Ascending aorta (tissue), 2 donors: ENCODE results near the gene CNTN1. TPM values are rescaled to one million over a fixed set of nuclear protein-coding genes. Genes with fewer than 3 reads are reported as not detected.

Experiments used
- DNase-seq, 2 donors: peaks; one replicate each; pipeline ENCODE4 v3.0.0-alpha.2; 2019; ENCODE audit warnings: low spot score in 2 of 2
- H3K27ac ChIP-seq, 2 donors: fragments of 200-600 bp; sonication (generic); one replicate each; pipeline ENCODE4 v1.5.1; 2016 to 2017; ENCODE audit warnings: mild to moderate bottlenecking in 1 of 2
- H3K27me3 ChIP-seq: fragments of 200-600 bp; sonication (generic); one replicate; pipeline ENCODE4 v1.5.1; 2017
- H3K36me3 ChIP-seq, 2 donors: fragments of 200-600 bp; sonication (generic); one replicate each; pipeline ENCODE4 v1.5.1; 2016
- H3K4me1 ChIP-seq, 2 donors: fragments of 200-600 bp; sonication (generic); one replicate each; pipeline ENCODE4 v1.5.1; 2016 to 2017; ENCODE audit warnings: mild to moderate bottlenecking in 1 of 2
- H3K4me3 ChIP-seq, 2 donors: fragments of 200-600 bp; sonication (generic); one replicate each; pipeline ENCODE4 v1.5.1; 2016 to 2017; ENCODE audit warnings: mild to moderate bottlenecking in 1 of 2
- H3K9me3 ChIP-seq, 2 donors: fragments of 200-600 bp; sonication (generic); one replicate each; pipeline ENCODE4 v1.5.1; 2016
- CTCF ChIP-seq, 3 experiments: fragments of 200-600 bp in 2 of 3; fragments of 450-650 bp in 1 of 3; sonication (generic) in 2 of 3; IDR thresholded peaks; one replicate each; pipeline ENCODE4 v1.5.1; 2016 to 2019; ENCODE audit warnings: antibody characterized with exemption in 3 of 3, mild to moderate bottlenecking in 1 of 3, moderate library complexity in 1 of 3
- intact Hi-C: fragments of 100-400 bp; cut with DNase I; formaldehyde crosslinking; loops from one replicate; pipeline ENCODE4 v1.15.1; 2023
- total RNA-seq: library from RNA; depleted of rRNA; stranded (reverse); fragments of >200 nt; gene quantifications from one replicate; pipeline ENCODE4 v1.1.0, GENCODE V29; 2016

Gene CNTN1
- total RNA-seq, 1 donor from 2014 or later: 0.75 TPM

- no peak for DNase-seq
- Histone ChIP-seq H3K27me3 (no peaks in the 10 kb centered on the region), H3K27ac (no peak overlapping the region), H3K9me3 (no peaks in the 10 kb centered on the region), H3K4me3 (no peak overlapping the region), H3K36me3 (no peaks in the 10 kb centered on the region), H3K4me1 (no peaks in the 10 kb centered on the region)
- TF ChIP-seq CTCF (IDR thresholded peaks at IDR 0.05): no peak
- intact Hi-C loops: no loop called here
Measured at GRCh38 chr12:40723001-40723400, 30.8 kb downstream of the CNTN1 start.

- no peak for TF ChIP-seq CTCF (IDR thresholded peaks at IDR 0.05)
- no peak overlapping the region for H3K4me3 ChIP-seq
- intact Hi-C loops: no loop called here
Measured at GRCh38 chr12:40726366-40726765, 34.1 kb downstream of the CNTN1 start.

GRCh38 chr12:40727774-40728483 lies 35.7 kb downstream of the CNTN1 start:
- H3K4me3 ChIP-seq: no peak overlapping the region
- no peaks in the 10 kb centered on the region for H3K9me3 ChIP-seq
- no peaks in the 10 kb centered on the region for H3K36me3 ChIP-seq
- H3K27me3 ChIP-seq: no peaks in the 10 kb centered on the region
- TF ChIP-seq CTCF (IDR thresholded peaks at IDR 0.05): no peak
- intact Hi-C loops: no loop called here
- no peaks in the 10 kb centered on the region for H3K4me1 ChIP-seq
- H3K27ac ChIP-seq: no peak overlapping the region
- no peak for DNase-seq

More at GRCh38 chr12:40726366-40726765, 34.1 kb downstream of the CNTN1 start:
- no peaks in the 10 kb centered on the region for H3K36me3 ChIP-seq
- no peak for DNase-seq
- H3K27ac ChIP-seq: no peak overlapping the region
- no peaks in the 10 kb centered on the region for H3K27me3 ChIP-seq
- no peaks in the 10 kb centered on the region for H3K4me1 ChIP-seq
- H3K9me3 ChIP-seq: no peaks in the 10 kb centered on the region

GRCh38 chr12:40730281-40730680 lies 38.0 kb downstream of the CNTN1 start:
- TF ChIP-seq CTCF (IDR thresholded peaks at IDR 0.05): no peak
- Histone ChIP-seq H3K27me3 (no peaks in the 10 kb centered on the region), H3K27ac (no peak overlapping the region), H3K4me1 (no peaks in the 10 kb centered on the region), H3K9me3 (no peaks in the 10 kb centered on the region), H3K4me3 (no peak overlapping the region), H3K36me3 (no peaks in the 10 kb centered on the region)
- intact Hi-C loops: no loop called here
- no peak for DNase-seq

- no peaks in the 10 kb centered on the region for H3K36me3 ChIP-seq
- no peaks in the 10 kb centered on the region for H3K4me1 ChIP-seq
- no peaks in the 10 kb centered on the region for H3K27me3 ChIP-seq
- no peak overlapping the region for H3K27ac ChIP-seq
- no peak for DNase-seq
- intact Hi-C loops: no loop called here
- H3K9me3 ChIP-seq: no peaks in the 10 kb centered on the region
- H3K4me3 ChIP-seq: no peak overlapping the region
- TF ChIP-seq CTCF (IDR thresholded peaks at IDR 0.05): no peak
Measured at GRCh38 chr12:40733871-40734270, 41.6 kb downstream of the CNTN1 start.

GRCh38 chr12:40734276-40734675 lies 42.0 kb downstream of the CNTN1 start:
- TF ChIP-seq CTCF (IDR thresholded peaks at IDR 0.05): no peak
- H3K9me3 ChIP-seq: no peaks in the 10 kb centered on the region
- no peak for DNase-seq

More at GRCh38 chr12:40734276-40734675, 42.0 kb downstream of the CNTN1 start:
- intact Hi-C loops: no loop called here
- Histone ChIP-seq H3K4me3 (no peak overlapping the region), H3K27me3 (no peaks in the 10 kb centered on the region), H3K36me3 (no peaks in the 10 kb centered on the region), H3K27ac (no peak overlapping the region), H3K4me1 (no peaks in the 10 kb centered on the region)
